ENCODE data around the gene AKNA. TPM values are rescaled to one million over a fixed set of nuclear protein-coding genes. Genes with fewer than 3 reads are reported as not detected.

AKNA gene
- total RNA-seq, 1 donor from 2014 or later: 16.0 TPM

DNA sequence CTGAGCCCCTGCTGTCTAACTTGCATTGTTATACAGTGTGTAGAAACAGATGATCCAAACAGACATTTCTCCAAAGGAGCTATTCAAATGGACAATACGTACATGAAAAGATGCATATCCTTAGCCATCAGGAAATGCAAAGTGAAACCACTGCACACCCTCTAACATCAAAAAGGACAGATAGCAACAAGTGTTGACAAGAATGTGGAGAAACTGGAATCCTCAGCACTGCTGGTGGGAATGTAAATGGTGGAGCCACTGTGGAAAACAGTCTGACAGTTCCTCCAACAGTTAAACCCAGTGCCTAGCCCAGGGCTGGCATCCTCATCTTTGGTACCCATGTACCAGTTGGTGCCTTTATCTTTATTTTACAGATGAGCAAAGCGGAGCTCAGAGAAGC, 49.6 kb downstream of the AKNA start:
- H3K4me3 ChIP-seq (ENCODE audit: insufficient read depth, low read depth, low read length): no peak overlapping the region
- H3K9me3 Mint-ChIP-seq (ENCODE audit: unreplicated experiment): peaks cover 2% of the 10 kb centered on the region
- H3K4me3 Mint-ChIP-seq (ENCODE audit: unreplicated experiment): no peak overlapping the region
- H3K27me3 ChIP-seq (ENCODE audit: insufficient read depth, low read length): no peaks in the 10 kb centered on the region
- H3K4me1 ChIP-seq (ENCODE audit: insufficient read depth, low read length): no peaks in the 10 kb centered on the region
- H3K9ac ChIP-seq (ENCODE audit: low read length): no peak overlapping the region
- H3K27ac ChIP-seq (ENCODE audit: low read depth, low read length): no peak overlapping the region
- no peaks in the 10 kb centered on the region for H3K4me1 Mint-ChIP-seq (ENCODE audit: low read depth, unreplicated experiment)
- no peak overlapping the region for H2AFZ ChIP-seq (ENCODE audit: low read depth, low read length)
- DNase-seq (ENCODE audit: low read depth) (no peak), FAIRE-seq (no peak)
- H3K4me2 ChIP-seq (ENCODE audit: low read length): no peak overlapping the region
- H3K9me3 ChIP-seq (ENCODE audit: insufficient read depth, low read depth, low read length): no peaks in the 10 kb centered on the region
- no peaks in the 10 kb centered on the region for H3K27me3 Mint-ChIP-seq (ENCODE audit: low read depth, unreplicated experiment)
- H3K36me3 ChIP-seq (ENCODE audit: insufficient read depth, low read length): peaks cover 4% of the 10 kb centered on the region
- no peak for TF ChIP-seq EZH2 (IDR thresholded peaks at IDR 0.05; ENCODE audit: insufficient read depth, low read length)
- TF ChIP-seq, protein P1, sequence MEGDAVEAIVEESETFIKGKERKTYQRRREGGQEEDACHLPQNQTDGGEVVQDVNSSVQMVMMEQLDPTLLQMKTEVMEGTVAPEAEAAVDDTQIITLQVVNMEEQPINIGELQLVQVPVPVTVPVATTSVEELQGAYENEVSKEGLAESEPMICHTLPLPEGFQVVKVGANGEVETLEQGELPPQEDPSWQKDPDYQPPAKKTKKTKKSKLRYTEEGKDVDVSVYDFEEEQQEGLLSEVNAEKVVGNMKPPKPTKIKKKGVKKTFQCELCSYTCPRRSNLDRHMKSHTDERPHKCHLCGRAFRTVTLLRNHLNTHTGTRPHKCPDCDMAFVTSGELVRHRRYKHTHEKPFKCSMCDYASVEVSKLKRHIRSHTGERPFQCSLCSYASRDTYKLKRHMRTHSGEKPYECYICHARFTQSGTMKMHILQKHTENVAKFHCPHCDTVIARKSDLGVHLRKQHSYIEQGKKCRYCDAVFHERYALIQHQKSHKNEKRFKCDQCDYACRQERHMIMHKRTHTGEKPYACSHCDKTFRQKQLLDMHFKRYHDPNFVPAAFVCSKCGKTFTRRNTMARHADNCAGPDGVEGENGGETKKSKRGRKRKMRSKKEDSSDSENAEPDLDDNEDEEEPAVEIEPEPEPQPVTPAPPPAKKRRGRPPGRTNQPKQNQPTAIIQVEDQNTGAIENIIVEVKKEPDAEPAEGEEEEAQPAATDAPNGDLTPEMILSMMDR (IDR thresholded peaks at IDR 0.05; ENCODE audit: insufficient read depth, low read depth, low read length): no peak
- no peaks in the 10 kb centered on the region for H4K20me1 ChIP-seq (ENCODE audit: insufficient read depth, low read length)
- no peaks in the 10 kb centered on the region for H3K79me2 ChIP-seq (ENCODE audit: insufficient read depth, low read length)
- H3K36me3 Mint-ChIP-seq (ENCODE audit: low read depth, unreplicated experiment): peaks cover 24% of the 10 kb centered on the region
- H3K27ac Mint-ChIP-seq (ENCODE audit: unreplicated experiment): no peak overlapping the region

DNA sequence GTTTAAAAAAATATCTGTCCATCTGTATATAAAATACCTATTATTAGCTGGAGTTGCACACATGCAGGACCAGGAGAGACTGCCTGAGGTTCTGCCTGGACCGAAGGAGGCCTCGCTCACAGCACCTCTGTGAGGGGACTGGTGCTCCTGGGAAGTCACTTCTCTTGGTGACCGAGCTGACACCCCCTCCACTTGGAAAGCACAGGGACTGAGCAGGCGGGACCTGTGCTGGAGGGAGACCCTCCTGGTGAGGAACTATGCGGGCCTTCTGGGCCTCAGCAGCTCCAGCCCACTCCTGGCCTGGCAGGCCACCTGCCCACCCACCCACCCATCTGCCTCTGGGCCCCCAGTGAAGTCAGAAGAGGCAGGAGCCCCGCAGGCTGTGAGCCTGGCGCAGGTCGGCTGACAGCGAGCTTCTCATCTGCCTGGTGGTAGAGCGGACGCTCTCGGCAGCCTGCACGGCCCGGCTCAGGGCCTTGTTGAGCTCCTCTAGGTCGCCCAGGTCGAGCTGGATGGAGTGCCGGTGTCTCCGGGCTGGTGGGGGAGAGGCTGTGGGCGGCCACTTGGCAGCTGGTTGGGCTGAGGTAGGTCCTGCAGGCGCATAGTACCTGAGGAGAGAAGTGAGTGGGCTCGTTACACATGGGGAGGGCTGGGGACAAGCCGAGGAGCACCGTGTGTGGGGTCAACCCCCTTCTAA, 50.9 kb downstream of the AKNA start:
- Histone ChIP-seq H4K20me1 (ENCODE audit: insufficient read depth, low read length) (no peaks in the 10 kb centered on the region), H3K4me2 (ENCODE audit: low read length) (no peak overlapping the region), H3K9me3 (ENCODE audit: insufficient read depth, low read depth, low read length) (no peaks in the 10 kb centered on the region), H3K36me3 (ENCODE audit: insufficient read depth, low read length) (peaks cover 4% of the 10 kb centered on the region), H3K4me1 (ENCODE audit: insufficient read depth, low read length) (no peaks in the 10 kb centered on the region), H3K9ac (ENCODE audit: low read length) (no peak overlapping the region), H3K27ac (ENCODE audit: low read depth, low read length) (no peak overlapping the region), H3K4me3 (ENCODE audit: insufficient read depth, low read depth, low read length) (no peak overlapping the region), H2AFZ (ENCODE audit: low read depth, low read length) (no peak overlapping the region), H3K27me3 (ENCODE audit: insufficient read depth, low read length) (no peaks in the 10 kb centered on the region), H3K79me2 (ENCODE audit: insufficient read depth, low read length) (no peaks in the 10 kb centered on the region)
- Mint-ChIP-seq H3K9me3 (ENCODE audit: unreplicated experiment) (no peaks in the 10 kb centered on the region), H3K4me3 (ENCODE audit: unreplicated experiment) (no peak overlapping the region), H3K36me3 (ENCODE audit: low read depth, unreplicated experiment) (peaks cover 22% of the 10 kb centered on the region), H3K27me3 (ENCODE audit: low read depth, unreplicated experiment) (no peaks in the 10 kb centered on the region), H3K4me1 (ENCODE audit: low read depth, unreplicated experiment) (no peaks in the 10 kb centered on the region), H3K27ac (ENCODE audit: unreplicated experiment) (no peak overlapping the region)
- FAIRE-seq (no peak), DNase-seq (ENCODE audit: low read depth) (no peak)
- no peak for TF ChIP-seq EZH2 (IDR thresholded peaks at IDR 0.05; ENCODE audit: insufficient read depth, low read length)
- TF ChIP-seq, protein P1 (IDR thresholded peaks at IDR 0.05; ENCODE audit: insufficient read depth, low read depth, low read length): no peak

DNA sequence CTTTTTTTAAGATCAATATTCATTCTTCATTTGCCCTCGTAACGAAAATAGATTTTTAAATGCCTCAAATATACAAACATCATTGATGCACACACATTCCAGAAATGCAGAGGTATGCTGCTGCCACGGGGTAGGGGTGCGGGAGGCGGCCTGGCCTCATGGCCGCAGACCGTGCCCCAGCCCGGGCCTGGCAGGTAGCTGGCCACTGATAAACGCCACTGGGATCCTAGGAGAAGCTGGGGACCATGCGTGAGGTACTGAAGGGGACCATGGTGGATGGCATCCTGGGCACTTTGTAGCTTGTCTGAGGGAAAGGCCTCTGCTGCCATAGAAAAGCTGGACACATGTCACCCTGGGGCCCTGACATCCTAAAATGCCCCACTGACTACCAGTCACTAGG, 51.6 kb downstream of the AKNA start:
- H3K4me2 ChIP-seq (ENCODE audit: low read length): no peak overlapping the region
- H3K27ac ChIP-seq (ENCODE audit: low read depth, low read length): no peak overlapping the region
- peaks cover 4% of the 10 kb centered on the region for H3K36me3 ChIP-seq (ENCODE audit: insufficient read depth, low read length)
- H2AFZ ChIP-seq (ENCODE audit: low read depth, low read length): no peak overlapping the region
- Mint-ChIP-seq H3K36me3 (ENCODE audit: low read depth, unreplicated experiment) (peaks cover 18% of the 10 kb centered on the region), H3K27ac (ENCODE audit: unreplicated experiment) (no peak overlapping the region), H3K4me1 (ENCODE audit: low read depth, unreplicated experiment) (no peaks in the 10 kb centered on the region), H3K9me3 (ENCODE audit: unreplicated experiment) (no peaks in the 10 kb centered on the region), H3K4me3 (ENCODE audit: unreplicated experiment) (no peak overlapping the region), H3K27me3 (ENCODE audit: low read depth, unreplicated experiment) (no peaks in the 10 kb centered on the region)
- H3K79me2 ChIP-seq (ENCODE audit: insufficient read depth, low read length): no peaks in the 10 kb centered on the region
- H3K27me3 ChIP-seq (ENCODE audit: insufficient read depth, low read length): no peaks in the 10 kb centered on the region
- H3K4me1 ChIP-seq (ENCODE audit: insufficient read depth, low read length): no peaks in the 10 kb centered on the region
- no peaks in the 10 kb centered on the region for H3K9me3 ChIP-seq (ENCODE audit: insufficient read depth, low read depth, low read length)
- H3K9ac ChIP-seq (ENCODE audit: low read length): no peak overlapping the region
- FAIRE-seq (no peak), DNase-seq (ENCODE audit: low read depth) (no peak)
- TF ChIP-seq, protein P1 (IDR thresholded peaks at IDR 0.05; ENCODE audit: insufficient read depth, low read depth, low read length): no peak
- TF ChIP-seq EZH2 (IDR thresholded peaks at IDR 0.05; ENCODE audit: insufficient read depth, low read length): no peak
- H3K4me3 ChIP-seq (ENCODE audit: insufficient read depth, low read depth, low read length): no peak overlapping the region
- H4K20me1 ChIP-seq (ENCODE audit: insufficient read depth, low read length): no peaks in the 10 kb centered on the region
